GM18867 (cell line): Measurements from ENCODE around the gene SLC51B.
"Not testable (repeated sequence)": the region's sequence is repeated elsewhere in the genome, so short reads cannot be mapped to it uniquely, and the experiment has no call there.

Source experiments
- ATAC-seq: cut with Tn5 transposase; IDR thresholded peaks from one replicate; pipeline ENCODE4 v1.9.1; 2021; ENCODE audit warnings: mild to moderate bottlenecking, moderate library complexity; ENCODE audit not compliant: unreplicated experiment

Gene SLC51B

GRCh38 chr15:65062726-65063125, 17.5 kb downstream of the SLC51B start:
- ATAC-seq = no peak

GRCh38 chr15:65066001-65066634, 20.9 kb downstream of the SLC51B start:
- no peak for ATAC-seq

- ATAC-seq = no peak
Observed at GRCh38 chr15:65066635-65067316, 21.6 kb downstream of the SLC51B start.

GRCh38 chr15:65067317-65067644, 22.1 kb downstream of the SLC51B start:
- no peak for ATAC-seq

- ATAC-seq = no peak
Observed at GRCh38 chr15:65067645-65068402, 22.6 kb downstream of the SLC51B start, which contains the start of gene RASL12. Gene RASL12 (minus strand): TSS chr15:65067991. CDS start chr15:65067835, 156 bp downstream.

GRCh38 chr15:65068403-65068788, 23.2 kb downstream of the SLC51B start:
- ATAC-seq = no peak

- ATAC-seq = no peak
Observed at GRCh38 chr15:65069179-65069578, 24.0 kb downstream of the SLC51B start.

- no peak for ATAC-seq
Observed at GRCh38 chr15:65069779-65070546, 24.8 kb downstream of the SLC51B start.

- no peak for ATAC-seq
Observed at GRCh38 chr15:65071381-65071811, 26.2 kb downstream of the SLC51B start.

GRCh38 chr15:65072027-65072426, 26.8 kb downstream of the SLC51B start:
- no peak for ATAC-seq

- no peak for ATAC-seq
Observed at GRCh38 chr15:65072617-65073016, 27.4 kb downstream of the SLC51B start.

- ATAC-seq = not testable (repeated sequence)
Observed at GRCh38 chr15:65074946-65075345, 29.8 kb downstream of the SLC51B start.

GRCh38 chr15:65075607-65076395, 30.6 kb downstream of the SLC51B start:
- not testable (repeated sequence) for ATAC-seq

GRCh38 chr15:65076486-65077290, 31.5 kb downstream of the SLC51B start, which contains the start of gene KBTBD13:
Gene KBTBD13 (plus strand): TSS chr15:65076746. CDS start chr15:65076816, 70 bp downstream.
- no peak for ATAC-seq

- no peak for ATAC-seq
Observed at GRCh38 chr15:65077291-65077980, 32.2 kb downstream of the SLC51B start.

- no peak for ATAC-seq
Observed at GRCh38 chr15:65077981-65078352, 32.8 kb downstream of the SLC51B start.

- no peak for ATAC-seq
Observed at GRCh38 chr15:65079580-65079979, 34.4 kb downstream of the SLC51B start.

- no peak for ATAC-seq
Observed at GRCh38 chr15:65081270-65081669, 36.1 kb downstream of the SLC51B start.

- ATAC-seq = no peak
Observed at GRCh38 chr15:65081758-65082157, 36.6 kb downstream of the SLC51B start.
